ENCODE results near the gene OGDHL.

DNA sequence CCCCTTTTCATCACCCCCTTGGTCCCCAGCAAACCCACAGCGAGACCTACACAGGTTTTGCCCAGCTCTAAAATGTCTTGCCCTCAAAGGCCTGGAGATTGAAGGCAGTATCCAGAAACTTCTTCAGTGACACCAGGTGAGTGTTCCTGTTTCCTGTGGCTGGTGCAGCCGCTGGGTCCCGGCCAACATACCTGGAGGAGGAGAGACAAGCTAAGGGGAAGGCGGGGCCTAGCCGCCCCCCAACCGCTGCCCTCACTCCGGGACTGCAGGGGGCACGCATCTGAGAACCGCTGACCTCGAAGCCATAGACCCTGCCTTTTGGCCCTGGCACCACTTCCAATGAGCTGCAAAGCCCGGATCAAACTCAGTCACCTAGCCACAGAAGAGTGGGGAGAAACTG lies 27.0 kb downstream of the OGDHL start:
- TF ChIP-seq, protein P1, sequence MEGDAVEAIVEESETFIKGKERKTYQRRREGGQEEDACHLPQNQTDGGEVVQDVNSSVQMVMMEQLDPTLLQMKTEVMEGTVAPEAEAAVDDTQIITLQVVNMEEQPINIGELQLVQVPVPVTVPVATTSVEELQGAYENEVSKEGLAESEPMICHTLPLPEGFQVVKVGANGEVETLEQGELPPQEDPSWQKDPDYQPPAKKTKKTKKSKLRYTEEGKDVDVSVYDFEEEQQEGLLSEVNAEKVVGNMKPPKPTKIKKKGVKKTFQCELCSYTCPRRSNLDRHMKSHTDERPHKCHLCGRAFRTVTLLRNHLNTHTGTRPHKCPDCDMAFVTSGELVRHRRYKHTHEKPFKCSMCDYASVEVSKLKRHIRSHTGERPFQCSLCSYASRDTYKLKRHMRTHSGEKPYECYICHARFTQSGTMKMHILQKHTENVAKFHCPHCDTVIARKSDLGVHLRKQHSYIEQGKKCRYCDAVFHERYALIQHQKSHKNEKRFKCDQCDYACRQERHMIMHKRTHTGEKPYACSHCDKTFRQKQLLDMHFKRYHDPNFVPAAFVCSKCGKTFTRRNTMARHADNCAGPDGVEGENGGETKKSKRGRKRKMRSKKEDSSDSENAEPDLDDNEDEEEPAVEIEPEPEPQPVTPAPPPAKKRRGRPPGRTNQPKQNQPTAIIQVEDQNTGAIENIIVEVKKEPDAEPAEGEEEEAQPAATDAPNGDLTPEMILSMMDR (IDR thresholded peaks at IDR 0.05) = no peak
- TF ChIP-seq POLR2A (IDR thresholded peaks at IDR 0.05) = no peak
